ENCODE data around the gene PIP5K1B.

The PIP5K1B gene

GRCh38 chr9:68777070-68777763 lies 72.2 kb downstream of the PIP5K1B start:
- no peak for DNase-seq

GRCh38 chr9:68778635-68779034 lies 73.6 kb downstream of the PIP5K1B start:
- no peak for DNase-seq

- DNase-seq = peak; percentile 73
Measured at GRCh38 chr9:68779558-68780379, 74.7 kb downstream of the PIP5K1B start.

- DNase-seq = no peak
Measured at GRCh38 chr9:68780380-68780712, 75.3 kb downstream of the PIP5K1B start.

GRCh38 chr9:68780720-68781119 lies 75.7 kb downstream of the PIP5K1B start:
- DNase-seq = no peak

- no peak for DNase-seq
Measured at GRCh38 chr9:68781928-68782327, 76.9 kb downstream of the PIP5K1B start.

- DNase-seq = no peak
Measured at GRCh38 chr9:68782546-68782945, 77.5 kb downstream of the PIP5K1B start.

- no peak for DNase-seq
Measured at GRCh38 chr9:68785965-68786364, 80.9 kb downstream of the PIP5K1B start.

- DNase-seq = no peak
Measured at GRCh38 chr9:68791169-68791568, 86.1 kb downstream of the PIP5K1B start.

- no peak for DNase-seq
Measured at GRCh38 chr9:68793605-68794343, 88.7 kb downstream of the PIP5K1B start.

GRCh38 chr9:68794898-68795297 lies 89.9 kb downstream of the PIP5K1B start:
- no peak for DNase-seq

- no peak for DNase-seq
Measured at GRCh38 chr9:68795411-68795810, 90.4 kb downstream of the PIP5K1B start.

GRCh38 chr9:68797116-68797515 lies 92.1 kb downstream of the PIP5K1B start:
- no peak for DNase-seq

GRCh38 chr9:68798423-68798822 lies 93.4 kb downstream of the PIP5K1B start:
- DNase-seq = no peak

- DNase-seq = no peak
Measured at GRCh38 chr9:68800836-68801235, 95.8 kb downstream of the PIP5K1B start.

- no peak for DNase-seq
Measured at GRCh38 chr9:68802525-68803015, 97.5 kb downstream of the PIP5K1B start.

- no peak for DNase-seq
Measured at GRCh38 chr9:68804911-68805889, 100.2 kb downstream of the PIP5K1B start.

GRCh38 chr9:68805890-68806517 lies 101.0 kb downstream of the PIP5K1B start:
- no peak for DNase-seq

GRCh38 chr9:68808338-68808890 lies 103.4 kb downstream of the PIP5K1B start:
- DNase-seq = no peak

- DNase-seq = no peak
Measured at GRCh38 chr9:68817079-68817875, 112.2 kb downstream of the PIP5K1B start.

GRCh38 chr9:68819065-68819464 lies 114.0 kb downstream of the PIP5K1B start:
- no peak for DNase-seq

Measured in NCI-H510A (cell line).